ENCODE data around the gene LSM7. TPM values are rescaled to one million over a fixed set of nuclear protein-coding genes. Genes with fewer than 3 reads are reported as not detected.

LSM7 gene
- total and polyA plus RNA-seq, 2 experiments from 2014 or later, result 299 to 409 TPM

DNA sequence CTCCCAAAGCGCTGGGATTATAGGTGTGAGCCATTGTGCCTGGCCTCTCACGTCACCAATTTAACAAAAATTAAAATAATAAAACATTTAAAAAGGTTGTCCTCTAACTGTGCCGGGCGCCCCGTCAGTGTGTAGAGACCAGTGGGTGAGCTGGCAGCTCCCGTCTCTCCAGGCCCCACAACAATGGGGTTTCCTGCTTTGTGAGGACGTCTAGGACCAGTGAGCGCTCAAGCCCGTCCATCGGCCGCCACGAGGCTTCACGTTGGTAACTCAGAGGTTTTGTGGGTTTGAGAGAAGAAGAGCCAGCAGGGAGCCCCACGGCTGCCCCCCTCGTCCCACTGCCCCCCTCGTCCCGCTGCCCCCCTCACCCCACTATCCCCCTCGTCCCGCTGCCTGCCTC is 4.7 kb downstream of the LSM7 start:
- DNase-seq (ENCODE audit: low spot score), result no peak
- no peak overlapping the region for H3K4me2 ChIP-seq
- H3K4me1 Mint-ChIP-seq, result peaks cover 12% of the 10 kb centered on the region

More for the DNA sequence above, 4.7 kb downstream of the LSM7 start:
- Histone ChIP-seq H3K79me2 (replicated peaks; ENCODE audit: insufficient read depth) (peaks cover 29% of the 10 kb centered on the region), H2AFZ (no peak overlapping the region), H3F3A (replicated peaks; ENCODE audit: low read depth) (0 out of 2 replicates have a peak, but pooled peaks cover 3% of the 10 kb centered on the region), H3K9me2 (ENCODE audit: insufficient read depth) (no peaks in the 10 kb centered on the region), H3K27ac (ENCODE audit: low read depth) (no peak overlapping the region), H4K20me1 (replicated peaks; ENCODE audit: insufficient read depth) (peaks cover 6% of the 10 kb centered on the region; the same call in 1 of the 2 replicates), H3K36me3 (ENCODE audit: insufficient read depth) (no peaks in the 10 kb centered on the region), H3K27me3 (ENCODE audit: insufficient read depth) (no peaks in the 10 kb centered on the region), H3K4me3 (no peak overlapping the region), H3K4me1 (ENCODE audit: insufficient read depth) (peaks cover 4% of the 10 kb centered on the region; the same call in 1 of the 2 replicates)
- H3K4me3 Mint-ChIP-seq, result no peak overlapping the region
- TF ChIP-seq EZH2phosphoT487 (IDR thresholded peaks at IDR 0.05; ENCODE audit: unreplicated experiment) (no peak), NANOG (IDR thresholded peaks at IDR 0.05; ENCODE audit: borderline replicate concordance) (no peak), EZH2 (IDR thresholded peaks at IDR 0.05; ENCODE audit: low read depth, unreplicated experiment) (no peak), ZNF331 (CRISPR knock-in tag; IDR thresholded peaks at IDR 0.05; ENCODE audit: low read depth) (no peak), ZNF114 (CRISPR knock-in tag; IDR thresholded peaks at IDR 0.05) (no peak), STAT1 (IDR thresholded peaks at IDR 0.05; ENCODE audit: unreplicated experiment) (no peak), JUNB (IDR thresholded peaks at IDR 0.05; ENCODE audit: unreplicated experiment) (no peak), POLR2AphosphoS5 (IDR thresholded peaks at IDR 0.05; ENCODE audit: low read depth) (no peak), CREB1 (CRISPR knock-in tag; IDR thresholded peaks at IDR 0.05; ENCODE audit: low read depth) (no peak)
- TF ChIP-seq, protein P1, sequence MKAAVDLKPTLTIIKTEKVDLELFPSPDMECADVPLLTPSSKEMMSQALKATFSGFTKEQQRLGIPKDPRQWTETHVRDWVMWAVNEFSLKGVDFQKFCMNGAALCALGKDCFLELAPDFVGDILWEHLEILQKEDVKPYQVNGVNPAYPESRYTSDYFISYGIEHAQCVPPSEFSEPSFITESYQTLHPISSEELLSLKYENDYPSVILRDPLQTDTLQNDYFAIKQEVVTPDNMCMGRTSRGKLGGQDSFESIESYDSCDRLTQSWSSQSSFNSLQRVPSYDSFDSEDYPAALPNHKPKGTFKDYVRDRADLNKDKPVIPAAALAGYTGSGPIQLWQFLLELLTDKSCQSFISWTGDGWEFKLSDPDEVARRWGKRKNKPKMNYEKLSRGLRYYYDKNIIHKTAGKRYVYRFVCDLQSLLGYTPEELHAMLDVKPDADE (IDR thresholded peaks at IDR 0.05), result no peak
- TF ChIP-seq, protein P2, sequence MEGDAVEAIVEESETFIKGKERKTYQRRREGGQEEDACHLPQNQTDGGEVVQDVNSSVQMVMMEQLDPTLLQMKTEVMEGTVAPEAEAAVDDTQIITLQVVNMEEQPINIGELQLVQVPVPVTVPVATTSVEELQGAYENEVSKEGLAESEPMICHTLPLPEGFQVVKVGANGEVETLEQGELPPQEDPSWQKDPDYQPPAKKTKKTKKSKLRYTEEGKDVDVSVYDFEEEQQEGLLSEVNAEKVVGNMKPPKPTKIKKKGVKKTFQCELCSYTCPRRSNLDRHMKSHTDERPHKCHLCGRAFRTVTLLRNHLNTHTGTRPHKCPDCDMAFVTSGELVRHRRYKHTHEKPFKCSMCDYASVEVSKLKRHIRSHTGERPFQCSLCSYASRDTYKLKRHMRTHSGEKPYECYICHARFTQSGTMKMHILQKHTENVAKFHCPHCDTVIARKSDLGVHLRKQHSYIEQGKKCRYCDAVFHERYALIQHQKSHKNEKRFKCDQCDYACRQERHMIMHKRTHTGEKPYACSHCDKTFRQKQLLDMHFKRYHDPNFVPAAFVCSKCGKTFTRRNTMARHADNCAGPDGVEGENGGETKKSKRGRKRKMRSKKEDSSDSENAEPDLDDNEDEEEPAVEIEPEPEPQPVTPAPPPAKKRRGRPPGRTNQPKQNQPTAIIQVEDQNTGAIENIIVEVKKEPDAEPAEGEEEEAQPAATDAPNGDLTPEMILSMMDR (conservative IDR thresholded peaks at IDR 0.05; ENCODE audit: low read depth in 2 of 2), result no peak
- TF ChIP-seq, protein P3, sequence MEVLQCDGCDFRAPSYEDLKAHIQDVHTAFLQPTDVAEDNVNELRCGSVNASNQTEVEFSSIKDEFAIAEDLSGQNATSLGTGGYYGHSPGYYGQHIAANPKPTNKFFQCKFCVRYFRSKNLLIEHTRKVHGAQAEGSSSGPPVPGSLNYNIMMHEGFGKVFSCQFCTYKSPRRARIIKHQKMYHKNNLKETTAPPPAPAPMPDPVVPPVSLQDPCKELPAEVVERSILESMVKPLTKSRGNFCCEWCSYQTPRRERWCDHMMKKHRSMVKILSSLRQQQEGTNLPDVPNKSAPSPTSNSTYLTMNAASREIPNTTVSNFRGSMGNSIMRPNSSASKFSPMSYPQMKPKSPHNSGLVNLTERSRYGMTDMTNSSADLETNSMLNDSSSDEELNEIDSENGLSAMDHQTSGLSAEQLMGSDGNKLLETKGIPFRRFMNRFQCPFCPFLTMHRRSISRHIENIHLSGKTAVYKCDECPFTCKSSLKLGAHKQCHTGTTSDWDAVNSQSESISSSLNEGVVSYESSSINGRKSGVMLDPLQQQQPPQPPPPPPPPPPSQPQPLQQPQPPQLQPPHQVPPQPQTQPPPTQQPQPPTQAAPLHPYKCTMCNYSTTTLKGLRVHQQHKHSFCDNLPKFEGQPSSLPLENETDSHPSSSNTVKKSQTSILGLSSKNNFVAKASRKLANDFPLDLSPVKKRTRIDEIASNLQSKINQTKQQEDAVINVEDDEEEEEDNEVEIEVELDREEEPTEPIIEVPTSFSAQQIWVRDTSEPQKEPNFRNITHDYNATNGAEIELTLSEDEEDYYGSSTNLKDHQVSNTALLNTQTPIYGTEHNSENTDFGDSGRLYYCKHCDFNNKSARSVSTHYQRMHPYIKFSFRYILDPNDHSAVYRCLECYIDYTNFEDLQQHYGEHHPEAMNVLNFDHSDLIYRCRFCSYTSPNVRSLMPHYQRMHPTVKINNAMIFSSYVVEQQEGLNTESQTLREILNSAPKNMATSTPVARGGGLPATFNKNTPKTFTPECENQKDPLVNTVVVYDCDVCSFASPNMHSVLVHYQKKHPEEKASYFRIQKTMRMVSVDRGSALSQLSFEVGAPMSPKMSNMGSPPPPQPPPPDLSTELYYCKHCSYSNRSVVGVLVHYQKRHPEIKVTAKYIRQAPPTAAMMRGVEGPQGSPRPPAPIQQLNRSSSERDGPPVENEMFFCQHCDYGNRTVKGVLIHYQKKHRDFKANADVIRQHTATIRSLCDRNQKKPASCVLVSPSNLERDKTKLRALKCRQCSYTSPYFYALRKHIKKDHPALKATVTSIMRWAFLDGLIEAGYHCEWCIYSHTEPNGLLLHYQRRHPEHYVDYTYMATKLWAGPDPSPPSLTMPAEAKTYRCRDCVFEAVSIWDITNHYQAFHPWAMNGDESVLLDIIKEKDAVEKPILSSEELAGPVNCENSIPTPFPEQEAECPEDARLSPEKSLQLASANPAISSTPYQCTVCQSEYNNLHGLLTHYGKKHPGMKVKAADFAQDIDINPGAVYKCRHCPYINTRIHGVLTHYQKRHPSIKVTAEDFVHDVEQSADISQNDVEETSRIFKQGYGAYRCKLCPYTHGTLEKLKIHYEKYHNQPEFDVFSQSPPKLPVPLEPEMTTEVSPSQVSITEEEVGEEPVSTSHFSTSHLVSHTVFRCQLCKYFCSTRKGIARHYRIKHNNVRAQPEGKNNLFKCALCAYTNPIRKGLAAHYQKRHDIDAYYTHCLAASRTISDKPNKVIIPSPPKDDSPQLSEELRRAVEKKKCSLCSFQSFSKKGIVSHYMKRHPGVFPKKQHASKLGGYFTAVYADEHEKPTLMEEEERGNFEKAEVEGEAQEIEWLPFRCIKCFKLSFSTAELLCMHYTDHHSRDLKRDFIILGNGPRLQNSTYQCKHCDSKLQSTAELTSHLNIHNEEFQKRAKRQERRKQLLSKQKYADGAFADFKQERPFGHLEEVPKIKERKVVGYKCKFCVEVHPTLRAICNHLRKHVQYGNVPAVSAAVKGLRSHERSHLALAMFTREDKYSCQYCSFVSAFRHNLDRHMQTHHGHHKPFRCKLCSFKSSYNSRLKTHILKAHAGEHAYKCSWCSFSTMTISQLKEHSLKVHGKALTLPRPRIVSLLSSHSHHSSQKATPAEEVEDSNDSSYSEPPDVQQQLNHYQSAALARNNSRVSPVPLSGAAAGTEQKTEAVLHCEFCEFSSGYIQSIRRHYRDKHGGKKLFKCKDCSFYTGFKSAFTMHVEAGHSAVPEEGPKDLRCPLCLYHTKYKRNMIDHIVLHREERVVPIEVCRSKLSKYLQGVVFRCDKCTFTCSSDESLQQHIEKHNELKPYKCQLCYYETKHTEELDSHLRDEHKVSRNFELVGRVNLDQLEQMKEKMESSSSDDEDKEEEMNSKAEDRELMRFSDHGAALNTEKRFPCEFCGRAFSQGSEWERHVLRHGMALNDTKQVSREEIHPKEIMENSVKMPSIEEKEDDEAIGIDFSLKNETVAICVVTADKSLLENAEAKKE (CRISPR knock-in tag; IDR thresholded peaks at IDR 0.05), result no peak
- TF ChIP-seq, protein P4, sequence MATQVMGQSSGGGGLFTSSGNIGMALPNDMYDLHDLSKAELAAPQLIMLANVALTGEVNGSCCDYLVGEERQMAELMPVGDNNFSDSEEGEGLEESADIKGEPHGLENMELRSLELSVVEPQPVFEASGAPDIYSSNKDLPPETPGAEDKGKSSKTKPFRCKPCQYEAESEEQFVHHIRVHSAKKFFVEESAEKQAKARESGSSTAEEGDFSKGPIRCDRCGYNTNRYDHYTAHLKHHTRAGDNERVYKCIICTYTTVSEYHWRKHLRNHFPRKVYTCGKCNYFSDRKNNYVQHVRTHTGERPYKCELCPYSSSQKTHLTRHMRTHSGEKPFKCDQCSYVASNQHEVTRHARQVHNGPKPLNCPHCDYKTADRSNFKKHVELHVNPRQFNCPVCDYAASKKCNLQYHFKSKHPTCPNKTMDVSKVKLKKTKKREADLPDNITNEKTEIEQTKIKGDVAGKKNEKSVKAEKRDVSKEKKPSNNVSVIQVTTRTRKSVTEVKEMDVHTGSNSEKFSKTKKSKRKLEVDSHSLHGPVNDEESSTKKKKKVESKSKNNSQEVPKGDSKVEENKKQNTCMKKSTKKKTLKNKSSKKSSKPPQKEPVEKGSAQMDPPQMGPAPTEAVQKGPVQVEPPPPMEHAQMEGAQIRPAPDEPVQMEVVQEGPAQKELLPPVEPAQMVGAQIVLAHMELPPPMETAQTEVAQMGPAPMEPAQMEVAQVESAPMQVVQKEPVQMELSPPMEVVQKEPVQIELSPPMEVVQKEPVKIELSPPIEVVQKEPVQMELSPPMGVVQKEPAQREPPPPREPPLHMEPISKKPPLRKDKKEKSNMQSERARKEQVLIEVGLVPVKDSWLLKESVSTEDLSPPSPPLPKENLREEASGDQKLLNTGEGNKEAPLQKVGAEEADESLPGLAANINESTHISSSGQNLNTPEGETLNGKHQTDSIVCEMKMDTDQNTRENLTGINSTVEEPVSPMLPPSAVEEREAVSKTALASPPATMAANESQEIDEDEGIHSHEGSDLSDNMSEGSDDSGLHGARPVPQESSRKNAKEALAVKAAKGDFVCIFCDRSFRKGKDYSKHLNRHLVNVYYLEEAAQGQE (IDR thresholded peaks at IDR 0.05; ENCODE audit: unreplicated experiment), result no peak
- H3K27ac Mint-ChIP-seq, result no peak overlapping the region
- H3K9me3 Mint-ChIP-seq, result no peaks in the 10 kb centered on the region
- peaks cover 29% of the 10 kb centered on the region for H3K36me3 Mint-ChIP-seq (ENCODE audit: low read depth)
- no peak for ATAC-seq
- H3K27me3 Mint-ChIP-seq (ENCODE audit: insufficient read depth, low read depth, poor library complexity), result peaks cover 18% of the 10 kb centered on the region

Measured in GM23338 (cell line).